ENCODE results near the gene ASL. TPM values are rescaled to one million over a fixed set of nuclear protein-coding genes. Genes with fewer than 3 reads are reported as not detected.

The ASL gene
- total RNA-seq, 1 experiment from 2014 or later = 46.9 TPM

- Histone ChIP-seq H3K4me2 (ENCODE audit: low read length) (no peak overlapping the region), H3K79me2 (ENCODE audit: insufficient read depth, low read length) (peaks cover 37% of the 10 kb centered on the region), H3K9ac (ENCODE audit: low read length) (no peak overlapping the region), H3K36me3 (ENCODE audit: control insufficient read depth in 1 of 2, insufficient read depth in 2 of 2, low read length in 2 of 2) (no peaks in the 10 kb centered on the region), H4K20me1 (ENCODE audit: insufficient read depth) (no peaks in the 10 kb centered on the region), H2AFZ (ENCODE audit: low read depth, low read length, poor library complexity, severe bottlenecking) (no peak overlapping the region), H3K27me3 (ENCODE audit: insufficient read depth, low read length) (no peaks in the 10 kb centered on the region), H3K27ac (ENCODE audit: low read depth, low read length) (no peak overlapping the region), H3K9me3 (ENCODE audit: control insufficient read depth in 1 of 2, insufficient read depth in 1 of 2, low read depth in 1 of 2, low read length in 2 of 2) (no peaks in the 10 kb centered on the region), H3K4me1 (ENCODE audit: control insufficient read depth in 1 of 2, insufficient read depth in 2 of 2, low read length in 2 of 2) (peaks cover 2 to 14% of the 10 kb centered on the region in 2 experiments; a peak in 3 of 4 replicates), H3K9me2 (ENCODE audit: insufficient read depth) (no peaks in the 10 kb centered on the region), H3K4me3 (replicated peaks in 1 of 2; ENCODE audit: low read depth in 1 of 2, low read length in 2 of 2) (no peak overlapping the region)
- ChIA-PET POLR2A (interaction anchor here (0.6 kb wide), 1 partner anchor 229 kb away, joined by 3 read pairs; no protein-coding TSS in a partner anchor), RAD21 (ENCODE audit: low non-redundant PET in 1 of 2, low total read pairs in 2 of 2, uncharacterized antibody in 2 of 2, unreplicated experiment in 2 of 2) (no interaction called here), CTCF (no interaction called here)
- TF ChIP-seq, protein P1, sequence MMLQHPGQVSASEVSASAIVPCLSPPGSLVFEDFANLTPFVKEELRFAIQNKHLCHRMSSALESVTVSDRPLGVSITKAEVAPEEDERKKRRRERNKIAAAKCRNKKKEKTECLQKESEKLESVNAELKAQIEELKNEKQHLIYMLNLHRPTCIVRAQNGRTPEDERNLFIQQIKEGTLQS (IDR thresholded peaks at IDR 0.05) = no peak
- TF ChIP-seq, protein P2, sequence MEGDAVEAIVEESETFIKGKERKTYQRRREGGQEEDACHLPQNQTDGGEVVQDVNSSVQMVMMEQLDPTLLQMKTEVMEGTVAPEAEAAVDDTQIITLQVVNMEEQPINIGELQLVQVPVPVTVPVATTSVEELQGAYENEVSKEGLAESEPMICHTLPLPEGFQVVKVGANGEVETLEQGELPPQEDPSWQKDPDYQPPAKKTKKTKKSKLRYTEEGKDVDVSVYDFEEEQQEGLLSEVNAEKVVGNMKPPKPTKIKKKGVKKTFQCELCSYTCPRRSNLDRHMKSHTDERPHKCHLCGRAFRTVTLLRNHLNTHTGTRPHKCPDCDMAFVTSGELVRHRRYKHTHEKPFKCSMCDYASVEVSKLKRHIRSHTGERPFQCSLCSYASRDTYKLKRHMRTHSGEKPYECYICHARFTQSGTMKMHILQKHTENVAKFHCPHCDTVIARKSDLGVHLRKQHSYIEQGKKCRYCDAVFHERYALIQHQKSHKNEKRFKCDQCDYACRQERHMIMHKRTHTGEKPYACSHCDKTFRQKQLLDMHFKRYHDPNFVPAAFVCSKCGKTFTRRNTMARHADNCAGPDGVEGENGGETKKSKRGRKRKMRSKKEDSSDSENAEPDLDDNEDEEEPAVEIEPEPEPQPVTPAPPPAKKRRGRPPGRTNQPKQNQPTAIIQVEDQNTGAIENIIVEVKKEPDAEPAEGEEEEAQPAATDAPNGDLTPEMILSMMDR (IDR thresholded peaks at IDR 0.05 in 2 of 3, conservative IDR thresholded peaks at IDR 0.05 in 1 of 3; ENCODE audit: borderline replicate concordance in 1 of 3, insufficient read depth in 1 of 3, low read depth in 2 of 3, low read length in 2 of 3) = no peak
- TF ChIP-seq SP1 (IDR thresholded peaks at IDR 0.05; ENCODE audit: low read depth) (no peak), MAX (IDR thresholded peaks at IDR 0.05) (no peak), SRF (IDR thresholded peaks at IDR 0.05; ENCODE audit: low read depth) (no peak), ELF1 (IDR thresholded peaks at IDR 0.05; ENCODE audit: borderline replicate concordance, low read depth) (no peak), EZH2 (IDR thresholded peaks at IDR 0.05) (no peak), ZBTB33 (IDR thresholded peaks at IDR 0.05; ENCODE audit: extremely low read depth, insufficient replicate concordance, low read length) (no peak), ZFX (IDR thresholded peaks at IDR 0.05) (no peak), RAD21 (IDR thresholded peaks at IDR 0.05; ENCODE audit: low read depth) (no peak), CBX3 (IDR thresholded peaks at IDR 0.05; ENCODE audit: low read depth) (no peak), TCF7L2 (IDR thresholded peaks at IDR 0.05; ENCODE audit: borderline replicate concordance, extremely low read depth, insufficient read depth, insufficient read length) (no peak), CEBPB (IDR thresholded peaks at IDR 0.05; ENCODE audit: low read depth) (no peak), POLR2AphosphoS5 (IDR thresholded peaks at IDR 0.05; ENCODE audit: low read depth, low read length) (no peak), POLR2A (IDR thresholded peaks at IDR 0.05; ENCODE audit: borderline replicate concordance, extremely low read depth, insufficient read depth, insufficient read length) (no peak), EGR1 (IDR thresholded peaks at IDR 0.05; ENCODE audit: low read depth) (no peak), JUND (IDR thresholded peaks at IDR 0.05) (no peak)
- TF ChIP-seq, protein P3, sequence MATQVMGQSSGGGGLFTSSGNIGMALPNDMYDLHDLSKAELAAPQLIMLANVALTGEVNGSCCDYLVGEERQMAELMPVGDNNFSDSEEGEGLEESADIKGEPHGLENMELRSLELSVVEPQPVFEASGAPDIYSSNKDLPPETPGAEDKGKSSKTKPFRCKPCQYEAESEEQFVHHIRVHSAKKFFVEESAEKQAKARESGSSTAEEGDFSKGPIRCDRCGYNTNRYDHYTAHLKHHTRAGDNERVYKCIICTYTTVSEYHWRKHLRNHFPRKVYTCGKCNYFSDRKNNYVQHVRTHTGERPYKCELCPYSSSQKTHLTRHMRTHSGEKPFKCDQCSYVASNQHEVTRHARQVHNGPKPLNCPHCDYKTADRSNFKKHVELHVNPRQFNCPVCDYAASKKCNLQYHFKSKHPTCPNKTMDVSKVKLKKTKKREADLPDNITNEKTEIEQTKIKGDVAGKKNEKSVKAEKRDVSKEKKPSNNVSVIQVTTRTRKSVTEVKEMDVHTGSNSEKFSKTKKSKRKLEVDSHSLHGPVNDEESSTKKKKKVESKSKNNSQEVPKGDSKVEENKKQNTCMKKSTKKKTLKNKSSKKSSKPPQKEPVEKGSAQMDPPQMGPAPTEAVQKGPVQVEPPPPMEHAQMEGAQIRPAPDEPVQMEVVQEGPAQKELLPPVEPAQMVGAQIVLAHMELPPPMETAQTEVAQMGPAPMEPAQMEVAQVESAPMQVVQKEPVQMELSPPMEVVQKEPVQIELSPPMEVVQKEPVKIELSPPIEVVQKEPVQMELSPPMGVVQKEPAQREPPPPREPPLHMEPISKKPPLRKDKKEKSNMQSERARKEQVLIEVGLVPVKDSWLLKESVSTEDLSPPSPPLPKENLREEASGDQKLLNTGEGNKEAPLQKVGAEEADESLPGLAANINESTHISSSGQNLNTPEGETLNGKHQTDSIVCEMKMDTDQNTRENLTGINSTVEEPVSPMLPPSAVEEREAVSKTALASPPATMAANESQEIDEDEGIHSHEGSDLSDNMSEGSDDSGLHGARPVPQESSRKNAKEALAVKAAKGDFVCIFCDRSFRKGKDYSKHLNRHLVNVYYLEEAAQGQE (IDR thresholded peaks at IDR 0.05; ENCODE audit: low read depth) = no peak
- DNase-seq (ENCODE audit: low read depth, low spot score) (no peak), ATAC-seq (no peak)
- intact Hi-C loops (cut with micrococcal nuclease) = no loop called here
- BruUV-seq (replicated peaks) = no TSS peak
These were observed 2.4 kb downstream of the ASL start for GRCh38 chr7:66078067-66078466.
